NB4 (cell line): ENCODE results near the gene ABLIM1.

Experiments used
- MAX ChIP-seq: IDR thresholded peaks from 2 replicates; pipeline ENCODE4 v1.6.1; 2011; ENCODE audit warnings: low read depth, low read length
- POLR2A ChIP-seq: IDR thresholded peaks from 2 replicates; pipeline ENCODE4 v1.6.1; 2011; ENCODE audit warnings: mild to moderate bottlenecking; ENCODE audit not compliant: insufficient read length; ENCODE audit errors: extremely low read depth
- TF ChIP-seq, protein P1 (sequence below): IDR thresholded peaks from one replicate; pipeline ENCODE4 v1.5.1; 2012; ENCODE audit warnings: low read depth, low read length

DNA sequence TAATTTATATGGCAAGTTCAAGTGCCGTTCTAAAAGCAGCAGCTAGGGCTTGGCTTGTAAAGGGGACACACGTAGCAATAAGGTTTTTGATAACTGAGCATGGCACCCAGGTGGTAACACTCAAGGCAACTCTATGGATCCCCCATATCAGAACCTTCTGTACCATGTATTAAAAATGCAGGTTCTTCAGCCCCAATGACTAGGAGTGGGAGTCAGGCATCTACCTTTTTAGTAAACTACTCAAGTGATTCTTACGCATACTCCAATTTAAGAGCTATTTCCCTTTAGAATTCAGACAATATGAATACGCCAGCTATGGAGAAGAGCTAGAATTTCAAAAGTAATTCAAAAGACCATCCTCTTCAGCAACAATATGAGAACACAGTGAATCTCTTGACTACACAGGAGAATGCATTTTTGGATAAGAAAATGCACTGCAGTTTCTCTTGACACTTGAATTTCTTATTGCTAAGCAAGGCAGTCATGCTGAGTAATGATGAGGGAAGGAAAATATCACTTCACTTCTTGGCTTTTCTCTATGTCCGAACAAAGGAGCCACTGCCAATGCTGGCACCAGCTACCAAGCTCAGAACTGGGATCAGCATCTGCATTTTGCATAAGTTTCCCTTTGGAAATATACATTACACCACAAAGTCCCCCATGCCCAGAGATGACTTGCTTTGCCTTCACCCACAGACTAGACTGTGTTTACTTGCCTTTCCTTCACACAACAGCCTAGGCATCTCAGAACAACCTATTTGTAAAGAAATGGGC, 53.5 kb downstream of the ABLIM1 start:
- TF ChIP-seq, protein P1, sequence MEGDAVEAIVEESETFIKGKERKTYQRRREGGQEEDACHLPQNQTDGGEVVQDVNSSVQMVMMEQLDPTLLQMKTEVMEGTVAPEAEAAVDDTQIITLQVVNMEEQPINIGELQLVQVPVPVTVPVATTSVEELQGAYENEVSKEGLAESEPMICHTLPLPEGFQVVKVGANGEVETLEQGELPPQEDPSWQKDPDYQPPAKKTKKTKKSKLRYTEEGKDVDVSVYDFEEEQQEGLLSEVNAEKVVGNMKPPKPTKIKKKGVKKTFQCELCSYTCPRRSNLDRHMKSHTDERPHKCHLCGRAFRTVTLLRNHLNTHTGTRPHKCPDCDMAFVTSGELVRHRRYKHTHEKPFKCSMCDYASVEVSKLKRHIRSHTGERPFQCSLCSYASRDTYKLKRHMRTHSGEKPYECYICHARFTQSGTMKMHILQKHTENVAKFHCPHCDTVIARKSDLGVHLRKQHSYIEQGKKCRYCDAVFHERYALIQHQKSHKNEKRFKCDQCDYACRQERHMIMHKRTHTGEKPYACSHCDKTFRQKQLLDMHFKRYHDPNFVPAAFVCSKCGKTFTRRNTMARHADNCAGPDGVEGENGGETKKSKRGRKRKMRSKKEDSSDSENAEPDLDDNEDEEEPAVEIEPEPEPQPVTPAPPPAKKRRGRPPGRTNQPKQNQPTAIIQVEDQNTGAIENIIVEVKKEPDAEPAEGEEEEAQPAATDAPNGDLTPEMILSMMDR, result no peak
- no peak for TF ChIP-seq POLR2A
- TF ChIP-seq MAX, result no peak
